Loucy (cell line): Measurements from ENCODE around the gene WDR4.
"Not testable (repeated sequence)": the region's sequence is repeated elsewhere in the genome, so short reads cannot be mapped to it uniquely, and the experiment has no call there.

Experiments
- EZH2phosphoT487 ChIP-seq: fragments of 200-600 bp; IDR thresholded peaks from 2 replicates; pipeline ENCODE4 v1.6.1; 2018; ENCODE audit warnings: antibody characterized with exemption, mild to moderate bottlenecking, moderate library complexity, borderline replicate concordance
- TF ChIP-seq, protein P1 (sequence below): fragments of 200-600 bp; sonication (generic); conservative IDR thresholded peaks from 2 replicates; pipeline ENCODE4 v1.5.1; 2014; ENCODE audit warnings: mild to moderate bottlenecking, antibody characterized with exemption, low read length

DNA sequence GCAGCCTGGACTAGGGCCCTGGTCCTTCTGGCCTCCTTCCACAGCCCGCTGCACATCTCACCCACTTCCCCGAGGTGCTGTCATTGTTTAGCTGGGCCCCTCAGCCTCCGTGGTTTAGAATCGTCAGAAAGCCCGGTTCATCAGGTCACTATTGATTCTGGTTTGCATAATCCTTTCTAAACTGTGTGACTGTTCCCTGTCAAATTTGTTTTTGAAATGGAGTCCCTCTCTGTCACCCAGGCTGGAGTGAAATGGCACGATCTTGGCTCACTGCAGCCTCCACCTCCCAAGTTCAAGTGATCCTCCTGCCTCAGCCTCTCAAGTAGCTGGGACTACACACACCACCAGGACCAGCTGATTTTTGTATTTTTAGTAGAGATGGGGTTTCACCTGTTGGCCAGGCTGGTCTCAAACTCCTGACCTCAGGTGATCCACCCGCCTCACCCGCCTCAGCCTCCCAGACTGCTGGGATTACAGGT lies 41.1 kb downstream of the WDR4 start:
- TF ChIP-seq, protein P1, sequence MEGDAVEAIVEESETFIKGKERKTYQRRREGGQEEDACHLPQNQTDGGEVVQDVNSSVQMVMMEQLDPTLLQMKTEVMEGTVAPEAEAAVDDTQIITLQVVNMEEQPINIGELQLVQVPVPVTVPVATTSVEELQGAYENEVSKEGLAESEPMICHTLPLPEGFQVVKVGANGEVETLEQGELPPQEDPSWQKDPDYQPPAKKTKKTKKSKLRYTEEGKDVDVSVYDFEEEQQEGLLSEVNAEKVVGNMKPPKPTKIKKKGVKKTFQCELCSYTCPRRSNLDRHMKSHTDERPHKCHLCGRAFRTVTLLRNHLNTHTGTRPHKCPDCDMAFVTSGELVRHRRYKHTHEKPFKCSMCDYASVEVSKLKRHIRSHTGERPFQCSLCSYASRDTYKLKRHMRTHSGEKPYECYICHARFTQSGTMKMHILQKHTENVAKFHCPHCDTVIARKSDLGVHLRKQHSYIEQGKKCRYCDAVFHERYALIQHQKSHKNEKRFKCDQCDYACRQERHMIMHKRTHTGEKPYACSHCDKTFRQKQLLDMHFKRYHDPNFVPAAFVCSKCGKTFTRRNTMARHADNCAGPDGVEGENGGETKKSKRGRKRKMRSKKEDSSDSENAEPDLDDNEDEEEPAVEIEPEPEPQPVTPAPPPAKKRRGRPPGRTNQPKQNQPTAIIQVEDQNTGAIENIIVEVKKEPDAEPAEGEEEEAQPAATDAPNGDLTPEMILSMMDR, result not testable (repeated sequence)
- TF ChIP-seq EZH2phosphoT487, result not testable (repeated sequence)
